NCI-H187 (cell line): ENCODE data around the gene SYF2.

ENCODE experiments used
- DNase-seq, 2 experiments: peaks; one replicate each; lab custom pipeline; 2025; lab: John Stamatoyannopoulos, UW

The SYF2 gene

GRCh38 chr1:25184001-25184762 lies 48.1 kb downstream of the SYF2 start:
- DNase-seq: no peak

DNA sequence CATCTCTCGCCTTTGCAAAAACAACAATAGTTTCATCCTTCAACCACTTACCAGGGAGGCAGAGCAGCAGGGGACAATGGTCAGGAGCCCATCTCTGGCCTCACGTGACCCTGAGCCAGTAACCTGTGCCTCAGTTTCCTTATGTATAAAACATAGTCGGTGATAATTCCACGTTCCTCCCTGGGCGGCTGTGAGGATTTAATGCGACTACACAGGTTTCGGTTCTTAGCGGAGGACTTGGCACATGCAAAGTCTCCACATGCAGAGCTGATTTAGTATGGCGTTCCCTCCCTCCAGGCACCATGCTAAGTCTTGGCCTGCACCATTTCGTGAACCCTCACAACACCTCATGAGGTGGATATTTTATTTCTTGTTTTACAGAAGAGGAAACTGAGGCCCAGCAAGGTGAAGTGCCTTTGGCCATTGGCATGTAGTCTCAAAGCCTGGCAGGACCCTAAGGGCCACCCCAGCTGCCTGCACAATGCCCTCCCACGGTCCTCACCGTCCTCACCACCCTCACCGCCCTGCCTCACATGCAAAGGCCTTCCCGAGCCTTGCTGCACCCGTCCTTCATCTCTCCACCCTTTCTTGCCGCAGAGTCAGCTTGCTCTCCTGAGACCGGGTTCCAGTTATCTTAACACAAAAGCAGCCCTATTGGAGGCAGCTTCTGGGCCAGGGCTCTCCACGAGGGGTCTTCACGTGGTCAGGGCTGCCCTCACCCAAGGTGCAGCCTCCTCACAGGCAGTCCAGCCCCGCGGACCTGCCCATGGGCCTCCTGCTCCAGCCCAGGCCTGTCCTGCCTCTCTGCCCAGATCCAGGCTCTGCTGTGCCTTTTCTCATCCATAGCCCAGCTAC lies 48.9 kb downstream of the SYF2 start:
- no peak for DNase-seq

DNA sequence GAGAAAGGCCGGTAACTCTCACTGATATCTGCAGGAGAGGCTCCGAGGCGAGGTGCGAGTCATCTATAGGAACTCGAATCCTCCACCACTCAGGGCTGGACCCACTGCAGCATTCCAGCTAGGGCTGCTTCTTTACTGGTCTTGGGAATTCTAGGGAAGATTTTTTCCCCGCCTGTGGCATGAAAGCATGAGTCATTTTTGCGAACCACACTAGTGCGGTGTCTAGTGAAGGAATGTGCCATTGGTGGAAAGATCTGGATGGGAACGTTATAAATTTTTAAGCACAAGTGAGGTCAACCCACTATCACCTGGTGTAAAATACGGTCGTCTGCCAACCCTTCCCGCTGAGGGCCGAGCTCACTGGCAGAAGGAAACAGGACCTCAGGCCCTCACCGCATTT lies 49.7 kb downstream of the SYF2 start:
- no peak for DNase-seq

- DNase-seq: no peak
Measured at GRCh38 chr1:25180996-25181395, 51.3 kb downstream of the SYF2 start.

DNA sequence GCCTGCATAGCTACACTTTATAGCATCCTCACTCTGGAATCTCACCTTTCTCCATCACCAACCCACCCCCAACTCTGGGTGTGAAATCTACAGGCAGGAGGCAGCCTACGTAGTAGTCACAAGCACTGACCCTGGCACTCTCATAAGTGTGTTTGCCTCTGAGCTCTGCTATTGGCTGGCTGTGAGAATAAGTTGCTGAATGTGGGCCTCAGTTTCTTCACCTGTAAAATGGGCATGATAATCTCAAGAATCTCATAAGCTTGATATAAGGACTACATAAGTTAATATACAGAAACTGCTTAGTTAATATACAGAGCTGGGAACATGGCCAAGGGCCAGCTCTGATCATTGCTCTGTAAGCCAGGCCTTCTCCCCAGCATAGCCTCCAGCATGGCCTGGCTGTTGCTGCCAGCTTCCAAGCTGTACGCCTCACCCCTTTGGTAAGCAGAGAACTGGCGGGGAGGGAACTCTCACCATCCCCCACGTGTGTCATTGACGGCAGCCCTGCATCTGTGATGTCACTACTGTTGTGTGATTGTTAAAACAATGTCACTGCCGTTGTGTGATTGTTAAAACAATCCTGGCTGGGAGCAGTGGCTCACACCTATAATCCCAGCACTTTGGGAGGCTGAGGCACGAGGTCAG lies 53.3 kb downstream of the SYF2 start:
- DNase-seq: no peak

DNA sequence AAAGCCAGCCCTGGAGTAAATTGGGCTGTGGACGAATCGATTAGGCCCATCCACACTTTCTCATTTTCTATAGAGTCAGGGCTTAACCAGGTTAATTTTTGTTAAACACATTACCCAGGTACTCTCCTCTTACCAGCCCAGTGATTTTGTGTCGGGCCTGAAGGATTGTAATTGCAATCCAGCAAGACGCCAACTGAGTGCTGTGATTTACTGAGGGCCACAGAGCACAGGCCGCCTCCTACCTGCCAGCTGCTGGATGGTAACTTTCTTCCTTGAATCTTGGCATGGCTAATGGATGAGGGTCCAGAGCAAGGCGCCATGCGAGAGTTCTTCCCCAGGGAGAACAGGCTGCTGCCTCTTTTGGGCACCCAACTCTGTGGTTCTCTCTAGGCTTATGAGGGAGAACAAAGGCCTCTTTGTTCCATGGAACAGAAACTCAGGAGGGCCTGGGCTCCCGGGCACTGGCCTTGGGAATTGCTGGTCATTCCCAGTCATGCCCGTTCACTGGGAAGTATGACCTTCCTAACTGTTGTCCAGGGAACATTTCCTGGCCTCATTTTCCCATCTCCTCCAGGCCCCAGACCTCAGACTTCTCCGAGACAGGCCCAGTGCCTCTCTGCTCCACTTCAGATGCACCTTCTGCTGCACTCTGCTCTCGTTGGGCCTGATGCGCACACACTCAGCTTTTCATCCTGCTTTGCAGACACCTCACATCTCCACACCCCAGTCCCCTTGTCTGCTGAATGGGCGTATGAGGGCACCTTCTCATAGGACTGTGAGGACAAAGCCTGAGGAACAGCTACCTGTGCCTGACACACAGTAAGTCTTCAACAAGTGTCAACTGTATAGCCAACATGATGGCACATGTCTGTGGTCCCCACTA lies 57.3 kb downstream of the SYF2 start:
- no peak for DNase-seq

GRCh38 chr1:25174363-25174729 lies 58.0 kb downstream of the SYF2 start:
- DNase-seq: no peak

DNA sequence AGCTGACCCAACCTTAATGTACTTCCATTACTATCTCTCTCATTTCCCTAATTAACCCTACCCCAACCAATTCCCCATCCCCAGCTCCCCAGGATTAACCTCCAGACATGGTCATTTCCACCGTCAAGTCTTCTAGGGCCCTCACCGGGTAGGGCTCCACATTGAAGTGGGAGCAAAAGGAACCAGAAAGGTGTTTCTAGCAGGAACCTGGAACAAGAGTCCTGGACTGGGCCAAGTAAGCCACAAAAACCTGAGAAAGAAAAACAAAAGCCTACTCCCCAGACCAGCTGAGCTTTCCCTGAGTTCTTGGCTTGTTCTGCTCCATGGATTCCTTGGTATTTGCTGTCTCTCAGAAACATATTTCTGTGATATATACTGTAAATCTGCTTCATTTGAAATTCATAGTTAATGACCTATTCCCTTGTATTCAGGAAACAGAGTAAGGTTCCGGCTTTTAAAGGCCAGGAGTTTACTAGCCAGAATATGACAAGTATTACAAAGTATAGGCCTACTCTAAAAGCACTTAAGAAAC lies 58.4 kb downstream of the SYF2 start:
- DNase-seq: no peak
